IPS DF 4.7 (cell line): ENCODE measurements around the gene HOXC9.

Source experiments
- DNase-seq: peaks from one replicate; pipeline ENCODE4 v3.0.0-alpha.2; 2013; ENCODE audit warnings: low spot score; ENCODE audit errors: extremely low read depth

HOXC9 gene

DNA sequence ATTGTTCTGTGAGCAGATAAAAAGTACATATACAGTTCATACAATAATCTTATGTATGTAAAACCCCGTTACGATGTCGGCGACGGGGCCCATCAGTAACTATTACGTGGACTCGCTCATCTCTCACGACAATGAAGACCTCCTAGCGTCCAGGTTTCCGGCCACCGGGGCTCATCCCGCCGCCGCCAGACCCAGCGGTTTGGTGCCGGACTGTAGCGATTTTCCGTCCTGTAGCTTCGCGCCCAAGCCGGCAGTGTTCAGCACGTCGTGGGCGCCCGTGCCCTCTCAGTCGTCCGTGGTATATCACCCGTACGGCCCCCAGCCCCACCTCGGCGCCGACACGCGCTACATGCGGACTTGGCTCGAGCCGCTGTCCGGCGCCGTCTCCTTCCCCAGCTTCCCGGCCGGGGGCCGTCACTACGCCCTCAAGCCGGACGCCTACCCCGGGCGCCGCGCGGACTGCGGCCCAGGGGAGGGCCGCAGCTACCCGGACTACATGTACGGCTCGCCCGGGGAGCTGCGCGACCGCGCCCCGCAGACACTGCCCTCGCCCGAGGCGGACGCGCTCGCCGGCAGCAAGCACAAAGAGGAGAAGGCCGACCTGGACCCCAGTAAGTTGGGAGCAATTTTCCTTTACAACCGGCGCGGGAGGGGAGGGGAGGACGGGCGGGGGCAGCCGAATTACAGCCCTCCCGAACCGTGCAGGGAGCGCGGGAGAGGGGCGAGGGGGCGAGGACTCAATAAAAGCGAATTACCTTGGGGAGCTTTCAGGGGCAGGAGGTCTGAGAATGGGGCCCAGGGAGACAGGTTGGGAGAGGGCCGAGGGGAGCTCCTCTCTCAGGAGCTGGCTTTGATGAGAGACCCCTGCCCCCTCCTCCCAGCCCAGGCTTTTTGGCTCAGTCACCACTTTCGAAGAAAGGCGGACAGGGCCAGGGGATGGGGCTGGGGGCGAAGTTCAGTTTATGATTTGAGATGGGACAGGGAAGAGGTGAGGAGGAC, at the start of gene HOXC9:
HOXC9 (plus strand) TSS at position 46 of the 999 bp plus-strand sequence; CDS start at position 74, 28 bp downstream.
- no peak for DNase-seq

DNA sequence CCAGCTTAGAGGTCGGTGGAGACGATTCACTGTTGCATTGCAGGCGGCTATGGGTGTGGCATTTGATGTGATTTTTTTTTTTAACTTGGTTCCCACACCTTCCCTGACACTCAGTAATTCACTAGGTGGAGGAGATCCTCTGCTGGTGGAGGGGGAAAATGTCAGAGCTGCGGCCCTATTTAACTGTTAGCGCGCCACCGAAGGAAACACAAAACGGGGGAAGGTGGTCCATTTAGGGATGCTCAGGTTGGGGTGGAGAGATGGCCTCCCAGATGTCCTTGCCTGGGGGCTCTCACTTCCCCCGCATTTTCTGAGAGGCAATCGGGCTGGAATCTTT, 49.6 kb upstream of the HOXC9 start:
- DNase-seq, result no peak

DNA sequence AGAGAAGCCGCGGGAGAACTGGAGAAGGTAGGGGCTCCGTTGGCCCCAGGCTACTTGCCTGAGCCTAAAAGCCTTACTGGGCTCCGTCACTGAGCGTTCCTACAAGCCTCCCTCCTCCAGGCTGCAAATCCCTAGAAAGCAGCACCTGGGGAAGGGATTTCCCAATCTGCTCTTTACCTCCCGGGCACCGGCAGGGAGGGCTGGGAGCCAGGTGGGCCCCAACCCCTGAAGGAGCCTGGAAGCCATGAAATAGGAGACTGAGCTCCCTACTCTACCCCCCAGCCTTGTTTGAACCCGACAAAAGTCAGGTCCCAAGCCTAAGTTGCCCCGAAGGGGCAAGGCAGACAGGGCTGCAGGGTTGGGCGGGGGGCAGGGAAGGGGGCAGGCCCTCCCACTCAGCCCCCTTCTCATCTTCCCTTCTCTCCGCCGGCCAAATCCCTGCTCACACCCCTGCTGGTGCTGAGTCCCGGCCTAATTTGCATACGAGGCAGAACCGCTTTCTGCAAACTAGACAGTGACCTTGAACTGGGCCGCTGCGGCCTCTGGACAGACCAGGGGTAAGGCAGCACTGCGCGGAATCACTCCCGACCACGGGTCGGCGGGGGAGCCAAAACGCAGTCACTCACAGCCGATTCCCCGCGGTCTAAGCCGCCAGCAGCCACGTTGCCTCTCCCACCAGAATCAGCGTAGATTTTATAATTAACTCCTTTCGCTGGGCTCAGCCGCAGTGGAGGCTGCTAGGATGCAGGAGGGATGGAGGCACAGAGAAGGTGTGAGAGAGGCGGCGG, 49.0 kb upstream of the HOXC9 start:
- no peak for DNase-seq

DNA sequence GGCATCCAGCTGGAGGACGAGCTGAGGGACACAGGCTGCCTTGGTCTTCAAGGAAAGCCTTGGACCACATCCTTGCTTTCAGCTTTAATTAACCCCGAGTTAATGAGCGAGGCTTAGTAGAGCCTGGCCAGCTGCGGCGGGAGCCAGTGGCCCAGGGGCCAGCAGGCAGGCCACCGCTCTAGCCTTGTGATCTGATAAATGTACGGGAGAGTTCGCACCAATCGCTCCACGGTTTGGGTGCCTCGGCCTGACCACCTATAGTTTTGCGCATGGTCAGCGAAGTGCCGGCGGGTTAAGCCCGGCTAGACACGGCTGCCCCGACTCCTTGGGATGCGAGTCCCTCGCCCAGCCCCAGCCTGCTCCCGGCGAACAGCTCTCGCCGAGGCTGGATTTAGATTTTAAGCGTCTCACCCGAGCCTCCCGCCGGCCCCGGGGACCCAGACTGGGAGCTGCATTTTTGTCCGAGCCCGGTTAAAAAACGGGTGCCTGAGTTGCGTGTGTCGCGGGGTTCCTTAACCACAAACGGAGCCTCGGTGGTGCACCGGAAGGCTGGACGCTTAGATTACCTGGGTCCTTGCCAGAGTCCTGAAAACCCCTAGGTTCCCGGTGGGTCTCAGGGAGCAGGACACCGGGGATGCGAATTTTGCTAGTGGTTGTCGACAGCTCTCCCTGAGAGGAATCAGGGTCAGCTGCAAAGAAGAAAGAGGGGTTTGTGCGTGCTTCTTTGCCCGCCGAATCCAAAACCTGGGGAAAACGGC, 48.2 kb upstream of the HOXC9 start:
- no peak for DNase-seq

DNA sequence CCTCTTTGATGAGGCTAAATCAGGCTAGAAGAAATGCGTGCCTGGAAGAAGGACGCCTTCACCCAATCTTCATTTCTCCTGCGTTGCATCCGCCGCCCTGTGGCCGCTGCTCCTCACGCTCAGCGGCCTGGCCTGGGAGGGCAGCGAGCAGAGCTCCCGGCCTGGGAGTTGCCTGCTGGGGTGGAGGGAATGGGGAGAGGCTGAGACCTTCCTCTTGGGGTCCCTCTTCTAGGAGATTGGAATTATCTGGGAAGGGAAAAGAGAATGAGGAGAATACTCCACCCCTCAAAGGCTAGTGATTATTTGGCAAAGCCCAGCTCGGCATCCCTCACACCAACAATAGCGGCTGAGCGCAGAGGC, 47.6 kb upstream of the HOXC9 start:
- DNase-seq, result no peak

DNA sequence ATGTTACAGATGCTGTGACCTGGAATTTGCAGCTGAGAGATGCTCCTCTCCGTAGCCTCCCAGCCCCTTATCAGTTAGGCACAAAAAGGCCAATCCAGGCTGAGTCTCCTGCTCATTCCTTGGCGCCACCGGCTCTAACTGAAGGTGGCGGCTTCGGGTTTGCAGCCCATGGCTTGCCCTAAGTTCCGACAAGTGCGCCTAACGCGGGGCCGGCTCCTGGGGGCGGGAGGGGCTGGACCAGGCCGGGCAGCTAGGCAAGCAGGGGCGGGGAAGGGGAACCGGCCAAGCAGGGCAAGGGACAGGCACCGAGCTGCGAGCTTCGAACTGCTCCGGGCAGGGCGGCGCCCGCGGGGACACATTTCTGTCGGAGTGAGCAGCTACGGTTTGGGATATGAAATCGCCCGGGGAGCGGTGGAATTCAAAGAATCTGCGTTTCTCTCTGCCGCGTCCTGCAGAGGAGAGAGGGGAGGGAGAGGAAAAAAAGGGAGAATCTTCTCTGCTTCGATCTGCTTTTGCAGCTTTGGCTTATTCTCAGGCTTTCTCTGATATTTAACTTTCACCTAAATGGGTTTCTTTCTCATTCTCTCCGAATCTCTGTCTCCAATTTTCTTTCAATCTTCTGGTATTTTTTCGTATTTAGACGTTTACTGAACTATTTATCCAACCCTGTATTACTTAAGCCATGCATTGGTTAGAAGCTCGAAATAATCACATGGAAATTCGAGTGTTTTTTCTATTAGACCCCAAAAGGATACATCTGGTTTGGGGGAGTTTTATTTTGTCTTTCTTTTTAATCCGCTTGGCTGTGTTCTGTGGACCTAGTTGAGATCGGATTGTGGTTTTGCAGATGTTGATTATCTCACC, 46.9 kb upstream of the HOXC9 start:
- DNase-seq, result no peak

DNA sequence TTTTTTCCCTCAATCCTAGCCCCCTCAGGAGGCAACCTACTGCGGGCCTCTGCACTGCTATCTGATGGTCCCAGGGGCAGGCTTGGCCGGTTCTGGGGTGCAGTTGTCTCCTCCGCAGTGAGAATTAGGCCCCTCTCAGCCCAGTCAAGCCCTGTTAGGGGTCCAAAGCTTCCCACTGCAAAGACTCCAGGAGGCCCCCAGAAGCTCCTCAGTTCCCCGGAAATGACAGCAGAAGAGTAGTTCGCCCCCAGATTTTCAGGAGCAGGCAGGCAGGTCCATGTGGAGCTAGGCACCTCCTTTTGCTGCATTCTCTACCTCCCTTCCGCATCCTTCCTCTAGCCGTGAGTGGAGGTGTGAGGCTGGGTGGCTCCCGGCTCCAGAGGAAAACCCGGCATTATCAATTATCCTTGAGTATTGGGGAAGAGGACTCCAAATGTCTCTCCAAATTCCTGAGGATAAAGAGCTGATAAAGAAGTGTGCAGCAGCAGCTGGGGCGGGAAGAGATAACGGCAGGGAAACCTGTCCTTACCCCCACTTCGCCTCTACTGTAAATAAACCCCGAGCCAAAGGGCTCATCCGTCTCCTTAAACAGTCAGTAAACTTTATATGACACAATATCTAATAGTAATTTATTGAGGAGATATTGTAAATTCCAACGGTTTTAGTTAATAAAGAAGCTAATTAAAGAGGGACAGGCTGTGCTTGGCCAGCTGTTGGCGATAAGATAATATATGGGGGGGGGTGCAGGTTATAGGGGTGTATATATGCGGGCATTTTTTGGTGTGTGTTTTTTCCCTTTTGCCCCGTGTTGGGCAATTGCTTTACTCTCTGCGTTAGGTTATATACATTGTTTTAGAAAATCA, 45.9 kb upstream of the HOXC9 start:
- DNase-seq, result no peak

DNA sequence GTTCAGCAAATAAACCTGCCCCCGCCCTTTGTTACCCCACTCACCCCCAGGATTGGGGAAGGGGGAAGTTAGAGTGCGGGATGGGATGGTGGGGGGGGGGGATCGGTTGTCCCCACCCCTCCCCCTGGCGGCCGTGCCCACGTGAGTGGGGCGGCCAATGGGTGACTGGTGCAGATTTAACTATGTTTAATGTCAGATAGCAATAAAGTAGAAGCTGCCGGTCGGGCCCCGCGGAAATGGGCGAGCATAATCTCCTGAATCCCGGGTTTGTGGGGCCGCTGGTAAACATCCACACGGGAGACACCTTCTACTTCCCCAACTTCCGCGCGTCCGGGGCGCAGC, 45.3 kb upstream of the HOXC9 start, which contains the start of gene HOXC12:
HOXC12 (plus strand) TSS at position 210 of the 342 bp plus-strand sequence; CDS start at position 237, 27 bp downstream.
- no peak for DNase-seq

DNA sequence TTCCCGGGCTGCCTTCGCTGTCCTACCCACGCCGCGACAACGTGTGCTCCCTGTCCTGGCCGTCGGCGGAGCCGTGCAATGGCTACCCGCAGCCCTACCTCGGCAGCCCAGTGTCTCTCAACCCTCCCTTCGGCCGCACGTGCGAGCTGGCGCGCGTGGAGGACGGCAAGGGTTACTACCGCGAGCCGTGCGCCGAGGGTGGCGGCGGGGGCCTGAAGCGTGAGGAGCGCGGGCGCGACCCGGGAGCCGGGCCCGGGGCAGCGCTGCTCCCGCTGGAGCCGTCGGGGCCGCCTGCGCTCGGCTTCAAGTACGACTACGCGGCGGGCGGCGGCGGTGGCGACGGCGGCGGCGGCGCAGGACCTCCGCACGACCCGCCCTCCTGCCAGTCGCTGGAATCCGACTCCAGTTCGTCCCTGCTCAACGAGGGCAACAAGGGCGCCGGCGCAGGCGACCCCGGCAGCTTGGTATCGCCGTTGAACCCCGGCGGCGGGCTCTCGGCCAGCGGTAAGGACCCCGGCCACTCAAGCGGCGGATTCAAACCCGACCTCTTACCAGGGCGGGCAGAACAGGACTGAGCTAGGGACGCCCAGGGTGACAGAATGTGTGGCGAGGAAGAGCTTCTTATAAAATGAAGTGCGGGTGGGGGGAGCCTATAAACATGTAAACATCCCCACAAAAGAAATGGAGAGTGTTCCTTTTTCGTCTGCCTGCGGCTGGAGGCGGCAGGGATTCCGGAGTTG, 44.8 kb upstream of the HOXC9 start:
- DNase-seq, result no peak

DNA sequence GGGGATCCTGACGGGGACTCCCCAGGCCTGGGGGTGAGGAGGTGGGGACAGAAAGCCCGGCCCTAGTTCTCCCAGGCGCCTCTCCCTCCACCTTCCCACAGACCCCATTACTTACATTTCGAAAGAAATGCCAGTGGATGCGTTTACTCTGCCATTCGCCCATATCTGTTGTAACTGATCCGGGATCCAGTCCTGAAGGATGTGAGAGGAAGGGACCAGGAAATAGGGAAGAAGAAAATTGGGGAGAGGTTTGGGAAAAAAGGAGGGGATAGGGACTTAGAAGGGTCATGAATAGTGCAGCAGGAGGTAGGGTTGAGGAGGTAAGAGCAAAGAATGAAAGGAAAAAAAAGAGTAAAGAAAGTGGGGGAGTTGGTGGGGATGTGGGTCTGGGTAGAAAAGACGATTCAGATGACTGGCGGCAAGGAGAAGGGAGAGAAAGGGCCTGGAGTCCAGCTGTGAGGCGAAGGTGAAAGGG, 44.1 kb upstream of the HOXC9 start:
- no peak for DNase-seq

DNA sequence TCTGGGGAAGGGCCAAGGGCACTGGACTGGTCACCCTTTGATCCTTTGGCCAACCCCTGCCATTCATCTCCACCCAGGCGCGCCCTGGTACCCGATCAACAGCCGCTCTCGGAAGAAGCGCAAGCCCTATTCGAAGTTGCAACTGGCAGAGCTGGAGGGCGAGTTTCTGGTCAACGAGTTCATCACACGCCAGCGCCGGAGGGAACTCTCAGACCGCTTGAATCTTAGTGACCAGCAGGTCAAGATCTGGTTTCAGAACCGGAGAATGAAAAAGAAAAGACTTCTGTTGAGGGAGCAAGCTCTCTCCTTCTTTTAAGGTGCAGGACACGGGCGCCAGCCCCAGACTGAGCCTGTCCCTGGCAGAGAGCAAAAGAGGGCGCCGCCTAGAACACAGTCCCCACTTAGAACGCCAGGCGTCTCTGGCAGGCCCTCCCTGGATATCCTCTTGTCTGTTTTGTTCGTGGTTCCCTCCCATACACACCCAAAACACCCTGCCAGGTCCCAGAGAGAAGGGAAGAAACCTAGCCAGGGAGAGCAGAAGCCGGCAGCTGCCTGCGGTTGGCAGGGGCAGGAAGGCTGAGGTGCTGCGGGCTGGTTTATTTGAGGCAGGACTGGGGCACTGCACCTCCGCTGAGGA, 43.6 kb upstream of the HOXC9 start:
- DNase-seq, result no peak

DNA sequence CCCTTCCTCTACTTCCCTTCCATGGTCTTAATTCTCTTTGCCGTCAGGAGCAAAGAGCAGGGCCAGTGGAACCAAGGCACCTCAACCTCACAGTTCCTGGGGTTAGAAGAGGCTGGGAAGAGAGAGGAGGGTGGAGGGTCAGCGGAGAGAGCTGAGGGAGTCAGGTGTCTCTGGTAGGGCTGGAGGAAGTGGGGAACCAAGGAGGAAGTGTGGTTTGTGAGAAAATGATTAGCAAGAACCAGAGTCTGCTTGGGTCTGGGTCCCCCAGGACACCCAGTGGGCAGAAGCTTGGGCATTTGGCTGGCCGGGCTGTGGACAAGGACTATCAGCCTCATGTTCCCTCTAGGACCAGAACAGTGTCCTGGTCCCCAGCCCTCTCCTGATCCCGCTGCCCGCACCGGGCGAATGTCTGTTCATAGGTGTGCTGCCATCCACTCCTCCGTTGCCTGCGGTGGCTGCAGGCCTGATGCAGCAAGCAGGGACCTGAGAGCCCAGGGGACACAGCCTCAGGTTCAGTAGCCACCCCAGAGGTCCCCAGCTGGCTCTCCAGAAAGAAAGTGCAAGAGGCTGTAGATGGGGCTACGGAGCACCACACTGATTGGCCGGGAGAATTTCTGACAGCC, 42.9 kb upstream of the HOXC9 start:
- DNase-seq, result no peak

DNA sequence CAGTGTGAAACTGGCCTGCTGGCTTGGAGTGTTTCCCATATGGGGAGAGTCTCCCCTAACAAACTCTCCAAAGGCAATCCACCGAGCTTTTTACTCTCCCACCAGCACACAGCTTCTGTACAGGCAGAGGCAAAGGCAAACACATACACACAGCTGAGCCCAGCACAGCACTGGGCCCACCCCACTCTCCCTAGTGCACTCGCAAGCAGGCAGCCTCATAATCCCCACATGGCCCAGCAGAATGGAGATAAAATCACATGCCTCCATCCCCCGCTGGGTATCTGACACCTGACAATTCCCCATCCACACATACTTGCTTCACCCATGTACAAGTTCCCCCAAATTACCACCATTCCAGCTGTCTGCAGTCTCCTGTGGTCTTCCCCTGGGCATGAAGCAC, 41.8 kb upstream of the HOXC9 start:
- DNase-seq, result no peak

DNA sequence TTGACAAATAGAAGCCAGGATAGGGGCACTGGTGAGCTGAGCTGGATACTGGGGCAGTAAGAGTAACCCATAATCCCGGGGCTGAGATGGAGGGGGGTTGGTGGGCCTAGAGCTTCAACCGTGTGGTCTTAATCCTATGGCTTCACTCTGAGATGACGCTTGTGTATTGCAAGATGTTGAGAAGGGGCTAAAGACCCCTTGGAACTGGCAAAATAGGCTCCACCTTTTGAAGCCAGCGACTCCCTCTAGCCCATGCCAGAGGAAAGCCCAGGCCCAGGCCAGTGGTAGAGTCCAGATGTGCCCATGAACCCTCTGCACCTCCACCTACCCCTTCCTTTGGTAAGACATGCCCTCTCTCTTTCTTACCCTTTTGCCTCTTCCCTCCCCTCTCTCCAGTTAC, 40.6 kb upstream of the HOXC9 start:
- DNase-seq, result no peak

DNA sequence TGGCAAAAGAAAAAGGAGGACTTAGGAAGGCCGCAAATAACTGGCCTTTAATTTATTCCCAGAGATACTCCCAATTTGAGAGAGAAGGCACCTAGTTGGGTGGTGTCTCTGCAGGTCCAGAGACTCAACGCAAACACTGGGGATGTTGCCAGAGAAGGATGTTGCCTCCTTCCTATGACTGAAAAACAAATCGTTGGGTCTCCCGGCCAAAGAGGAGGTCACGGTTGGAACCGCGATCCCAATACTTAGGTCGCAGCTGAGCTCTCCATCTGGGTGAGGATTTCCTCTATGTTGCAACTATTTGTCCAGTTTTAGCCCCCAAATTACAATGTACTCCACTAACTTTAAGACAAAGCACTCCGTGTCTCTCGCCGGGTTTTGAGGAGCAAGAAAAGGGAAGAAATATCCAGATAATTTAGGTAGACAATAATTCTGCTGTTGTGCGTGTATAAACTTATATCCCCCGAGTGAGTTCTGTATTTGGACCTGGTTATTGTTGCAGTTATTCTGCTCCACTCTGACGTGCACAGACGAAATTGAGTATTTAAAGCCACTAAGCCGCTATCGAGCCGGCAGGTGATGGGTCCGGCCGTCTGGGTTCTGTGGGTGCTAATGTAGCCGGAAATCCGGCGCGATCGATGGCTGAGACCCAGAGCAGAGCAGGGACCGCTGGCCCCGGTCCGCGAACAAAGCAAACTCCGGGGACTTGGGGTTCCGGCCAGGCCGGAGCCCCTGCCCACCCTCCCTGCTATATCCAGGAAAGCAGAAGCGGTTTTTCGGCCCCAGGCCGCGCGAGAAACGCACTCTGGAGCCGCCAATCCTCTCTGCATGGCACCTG, 39.6 kb upstream of the HOXC9 start:
- DNase-seq, result no peak

DNA sequence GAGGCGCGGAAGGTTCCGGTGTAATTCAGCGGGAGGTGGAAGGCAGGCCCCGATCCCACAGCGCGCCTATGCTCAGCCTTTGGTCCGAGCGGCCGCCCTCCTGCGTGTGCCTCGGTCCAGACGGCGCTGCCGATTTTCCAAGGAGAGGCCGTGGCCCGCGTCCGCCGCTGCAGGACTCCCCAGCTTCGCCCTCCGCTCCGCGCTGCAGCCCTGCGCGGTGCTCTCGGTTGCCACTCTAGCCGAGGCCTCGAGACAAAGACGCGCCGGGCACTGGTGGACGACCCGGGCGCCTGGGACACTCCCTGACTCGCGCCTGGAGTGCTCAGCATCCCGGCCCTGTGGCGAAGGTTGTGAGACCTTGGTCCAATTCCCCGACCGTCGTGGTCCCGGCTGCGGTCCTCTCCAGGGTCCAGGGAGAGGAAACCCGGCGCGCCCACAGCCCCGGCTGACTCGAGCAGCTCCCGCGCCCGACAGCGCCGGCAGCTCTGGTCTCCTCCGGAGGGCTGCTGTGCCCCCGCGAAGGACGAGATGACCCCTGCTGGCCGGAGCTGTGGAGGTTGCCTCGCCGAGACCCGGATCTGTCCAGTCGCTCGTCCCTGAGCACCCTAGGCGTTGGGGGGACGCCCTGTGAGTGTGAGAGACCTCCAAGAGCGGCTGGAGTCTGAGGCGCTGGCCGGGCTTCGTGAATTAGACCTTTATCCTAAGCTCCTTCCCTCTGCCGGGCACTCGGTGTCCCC, 38.8 kb upstream of the HOXC9 start:
- DNase-seq, result no peak

DNA sequence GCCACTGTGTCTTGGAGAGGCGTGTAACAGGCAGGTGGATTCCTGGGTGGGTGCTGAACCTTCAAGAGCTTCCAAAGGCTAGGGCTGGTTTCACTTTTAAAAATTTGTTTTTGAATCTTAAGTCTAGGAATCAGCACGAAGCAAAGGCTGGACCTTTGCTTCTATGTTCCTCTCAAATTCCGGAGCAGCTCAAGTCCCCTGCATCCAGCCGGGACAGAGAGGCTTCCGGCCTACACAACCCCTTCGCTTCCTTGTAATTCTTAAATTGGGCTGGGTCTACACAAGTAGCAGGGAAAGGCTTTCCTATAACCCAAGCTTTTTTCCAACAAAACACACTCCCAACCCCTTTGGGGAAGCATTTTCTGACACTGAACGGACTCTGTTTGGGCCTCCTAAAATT, 37.0 kb upstream of the HOXC9 start:
- DNase-seq, result no peak
